AG10803 (cell line): ENCODE data around the gene ATXN7L1.
"Not testable (repeated sequence)": the region's sequence is repeated elsewhere in the genome, so short reads cannot be mapped to it uniquely, and the experiment has no call there.

Experiments
- DNase-seq: peaks from one replicate; pipeline ENCODE4 v3.0.0; 2010; ENCODE audit warnings: low read depth
- H3K4me3 ChIP-seq: 2 replicates; pipeline ENCODE4 v1.5.1; 2011; ENCODE audit warnings: mild to moderate bottlenecking, low read length, control low read depth
- CTCF ChIP-seq: conservative IDR thresholded peaks from 2 replicates; pipeline ENCODE4 v1.5.1; 2011; ENCODE audit warnings: mild to moderate bottlenecking, low read length, control low read depth, inconsistent platforms

Gene ATXN7L1

GRCh38 chr7:105890290-105890997 is 14.0 kb upstream of the ATXN7L1 start:
- H3K4me3 ChIP-seq = no peak overlapping the region
- TF ChIP-seq CTCF = no peak
- DNase-seq = peak; percentile 33

GRCh38 chr7:105887569-105888189 is 11.3 kb upstream of the ATXN7L1 start:
- DNase-seq = no peak
- H3K4me3 ChIP-seq = no peak overlapping the region
- TF ChIP-seq CTCF = no peak

- DNase-seq = no peak
- no peak overlapping the region for H3K4me3 ChIP-seq
- no peak for TF ChIP-seq CTCF
These were observed 10.4 kb upstream of the ATXN7L1 start for GRCh38 chr7:105886776-105887175.

- no peak overlapping the region for H3K4me3 ChIP-seq
- no peak for TF ChIP-seq CTCF
- DNase-seq = peak; percentile 26
These were observed 9.2 kb upstream of the ATXN7L1 start for GRCh38 chr7:105885387-105886111.

- DNase-seq, H3K4me3 ChIP-seq: not testable (repeated sequence)
These were observed 6.8 kb upstream of the ATXN7L1 start for GRCh38 chr7:105883179-105883578.

- no peak for TF ChIP-seq CTCF
- H3K4me3 ChIP-seq = no peak overlapping the region
- no peak for DNase-seq
These were observed 5.0 kb upstream of the ATXN7L1 start for GRCh38 chr7:105881439-105881838.

- no peak overlapping the region for H3K4me3 ChIP-seq
- TF ChIP-seq CTCF = no peak
- no peak for DNase-seq
These were observed 4.4 kb upstream of the ATXN7L1 start for GRCh38 chr7:105880571-105881330.
